ENCODE measurements around the gene IL4.
"Not testable (repeated sequence)": the region's sequence is repeated elsewhere in the genome, so short reads cannot be mapped to it uniquely, and the experiment has no call there.

Gene IL4

DNA sequence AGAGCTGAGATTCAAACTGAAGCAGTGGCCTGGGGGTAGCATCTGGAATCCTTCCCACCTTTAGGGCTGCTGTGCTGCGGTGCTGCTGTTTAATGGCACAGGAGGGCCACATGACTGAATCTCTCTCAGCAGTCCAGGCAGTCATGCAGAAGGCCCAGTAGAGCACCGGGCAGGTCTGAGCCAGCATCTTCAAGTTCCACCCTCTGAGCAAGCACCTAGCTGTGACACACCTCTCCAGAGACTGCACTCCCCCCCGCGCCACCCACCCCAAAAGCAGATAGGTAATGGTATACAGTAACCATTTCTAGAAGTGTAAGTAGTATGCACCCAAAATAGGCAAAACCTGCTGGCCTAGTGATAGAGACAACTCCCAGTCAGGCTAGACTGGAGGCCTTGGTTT, 8.2 kb downstream of the IL4 start:
- no peaks in the 10 kb centered on the region for H3K36me3 ChIP-seq (ENCODE audit: control insufficient read depth, insufficient read depth, low read length)

DNA sequence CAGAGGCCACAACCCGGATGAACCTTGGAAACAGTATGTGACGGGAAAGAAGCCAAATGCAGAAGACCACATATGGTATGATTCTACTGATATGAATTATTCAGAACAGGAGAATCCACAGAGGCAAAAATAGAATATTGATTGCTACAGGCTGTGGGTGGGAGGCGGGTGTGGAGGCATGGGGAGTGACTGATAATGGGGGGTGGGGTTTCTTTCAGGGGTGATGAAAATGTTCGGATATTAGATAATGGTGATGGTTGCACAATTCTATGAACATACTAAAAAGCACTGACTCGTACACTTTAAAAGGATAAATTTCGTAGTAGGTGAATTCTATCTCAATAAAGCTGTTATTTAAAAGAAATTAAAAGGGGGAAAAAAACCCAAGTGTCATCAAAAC, 10.7 kb downstream of the IL4 start:
- Histone ChIP-seq H3K27me3 (replicated peaks; ENCODE audit: control insufficient read depth, insufficient read depth, low read length, poor library complexity, severe bottlenecking) (no peaks in the 10 kb centered on the region), H3K4me1 (ENCODE audit: control insufficient read depth, insufficient read depth, low read length, poor library complexity, severe bottlenecking) (peaks cover 16% of the 10 kb centered on the region), H3K4me3 (ENCODE audit: insufficient read depth, low read depth, low read length, poor library complexity, severe bottlenecking) (no peak overlapping the region), H3K9me3 (ENCODE audit: control insufficient read depth, low read length) (no peaks in the 10 kb centered on the region), H3K27ac (ENCODE audit: insufficient read depth, low read length, poor library complexity, severe bottlenecking) (no peak overlapping the region), H3K36me3 (ENCODE audit: control insufficient read depth, insufficient read depth, low read length) (no peaks in the 10 kb centered on the region)
- DNase-seq, result no peak

More for the DNA sequence above, 8.2 kb downstream of the IL4 start:
- H3K27ac ChIP-seq (ENCODE audit: insufficient read depth, low read length, poor library complexity, severe bottlenecking), result no peak overlapping the region
- H3K27me3 ChIP-seq (replicated peaks; ENCODE audit: control insufficient read depth, insufficient read depth, low read length, poor library complexity, severe bottlenecking), result no peaks in the 10 kb centered on the region
- no peak for DNase-seq
- H3K4me3 ChIP-seq (ENCODE audit: insufficient read depth, low read depth, low read length, poor library complexity, severe bottlenecking), result no peak overlapping the region
- no peaks in the 10 kb centered on the region for H3K4me1 ChIP-seq (ENCODE audit: control insufficient read depth, insufficient read depth, low read length, poor library complexity, severe bottlenecking)
- no peaks in the 10 kb centered on the region for H3K9me3 ChIP-seq (ENCODE audit: control insufficient read depth, low read length)

DNA sequence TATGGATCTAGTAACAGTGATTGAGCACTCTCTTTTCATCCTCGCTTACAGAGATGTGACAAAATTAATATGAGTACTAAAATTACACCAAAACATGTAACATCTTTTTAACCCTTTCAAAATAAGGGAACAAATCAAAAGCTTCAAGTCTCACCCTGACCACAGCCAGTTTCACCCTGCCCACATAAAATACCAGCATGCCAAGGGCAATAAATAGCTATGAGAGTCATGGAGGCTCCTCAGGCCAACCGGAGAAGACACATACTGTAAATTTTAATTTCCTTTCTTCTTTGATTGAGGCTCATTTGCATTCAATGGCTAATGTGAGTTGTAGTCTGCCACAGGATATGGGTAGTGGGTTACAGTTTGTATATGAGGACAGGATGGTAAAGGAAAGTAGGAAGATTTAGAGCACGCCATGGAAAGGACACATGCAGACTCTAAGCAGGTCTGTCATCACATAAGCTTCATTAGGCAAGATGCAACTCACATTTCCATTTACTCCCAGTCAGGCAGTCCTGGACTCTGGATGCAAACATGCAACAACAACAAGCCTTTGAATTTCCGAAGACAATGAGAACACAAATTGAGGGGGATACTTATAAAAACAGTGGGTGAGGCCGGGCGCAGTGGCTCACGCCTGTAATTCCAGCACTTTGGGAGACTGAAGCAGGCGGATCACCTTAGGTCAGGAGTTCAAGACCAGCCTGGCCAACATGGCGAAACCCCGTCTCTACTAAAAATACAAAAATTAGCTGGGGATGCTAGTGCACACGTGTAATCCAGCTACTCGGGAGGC, 11.3 kb downstream of the IL4 start:
- H3K27me3 ChIP-seq (replicated peaks; ENCODE audit: control insufficient read depth, insufficient read depth, low read length, poor library complexity, severe bottlenecking), result no peaks in the 10 kb centered on the region
- peaks cover 16% of the 10 kb centered on the region for H3K4me1 ChIP-seq (ENCODE audit: control insufficient read depth, insufficient read depth, low read length, poor library complexity, severe bottlenecking)
- H3K27ac ChIP-seq (ENCODE audit: insufficient read depth, low read length, poor library complexity, severe bottlenecking), result no peak overlapping the region
- H3K4me3 ChIP-seq (ENCODE audit: insufficient read depth, low read depth, low read length, poor library complexity, severe bottlenecking), result no peak overlapping the region
- no peak for DNase-seq
- H3K9me3 ChIP-seq (ENCODE audit: control insufficient read depth, low read length), result no peaks in the 10 kb centered on the region
- H3K36me3 ChIP-seq (ENCODE audit: control insufficient read depth, insufficient read depth, low read length), result no peaks in the 10 kb centered on the region

- H3K4me3 ChIP-seq (ENCODE audit: insufficient read depth, low read depth, low read length, poor library complexity, severe bottlenecking), result no peak overlapping the region
These were observed 12.4 kb downstream of the IL4 start for GRCh38 chr5:132686193-132686592.

DNA sequence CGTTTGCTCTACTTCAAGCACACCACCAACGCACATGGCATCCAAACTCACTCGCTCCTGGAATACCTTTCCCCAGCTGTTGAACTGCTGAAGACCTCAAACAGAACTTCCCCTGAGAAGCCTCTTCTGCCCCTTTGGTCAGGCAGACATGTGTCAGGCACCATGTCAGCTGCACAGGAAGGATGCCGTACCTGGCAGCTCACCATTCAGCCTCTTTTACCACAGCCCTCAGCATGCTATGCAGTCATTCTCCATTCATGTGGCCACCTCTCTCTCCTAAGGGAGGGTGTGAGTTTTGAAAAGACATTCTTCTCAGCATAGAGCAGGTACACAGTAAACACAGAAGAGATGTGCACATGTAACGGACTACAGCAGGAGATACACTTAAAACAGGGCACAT, 14.2 kb downstream of the IL4 start:
- Histone ChIP-seq H3K4me3 (ENCODE audit: insufficient read depth, low read depth, low read length, poor library complexity, severe bottlenecking) (no peak overlapping the region), H3K36me3 (ENCODE audit: control insufficient read depth, insufficient read depth, low read length) (no peaks in the 10 kb centered on the region), H3K27me3 (replicated peaks; ENCODE audit: control insufficient read depth, insufficient read depth, low read length, poor library complexity, severe bottlenecking) (no peaks in the 10 kb centered on the region), H3K27ac (ENCODE audit: insufficient read depth, low read length, poor library complexity, severe bottlenecking) (peak overlapping the region; percentile 53), H3K4me1 (ENCODE audit: control insufficient read depth, insufficient read depth, low read length, poor library complexity, severe bottlenecking) (peaks cover 16% of the 10 kb centered on the region), H3K9me3 (ENCODE audit: control insufficient read depth, low read length) (no peaks in the 10 kb centered on the region)
- DNase-seq, result peak in 1 of 3 donors; percentile 25

More at GRCh38 chr5:132686193-132686592, 12.4 kb downstream of the IL4 start:
- H3K27ac ChIP-seq (ENCODE audit: insufficient read depth, low read length, poor library complexity, severe bottlenecking), result no peak overlapping the region
- no peaks in the 10 kb centered on the region for H3K27me3 ChIP-seq (replicated peaks; ENCODE audit: control insufficient read depth, insufficient read depth, low read length, poor library complexity, severe bottlenecking)
- no peak for DNase-seq
- no peaks in the 10 kb centered on the region for H3K9me3 ChIP-seq (ENCODE audit: control insufficient read depth, low read length)
- H3K36me3 ChIP-seq (ENCODE audit: control insufficient read depth, insufficient read depth, low read length), result no peaks in the 10 kb centered on the region
- H3K4me1 ChIP-seq (ENCODE audit: control insufficient read depth, insufficient read depth, low read length, poor library complexity, severe bottlenecking), result peaks cover 16% of the 10 kb centered on the region

GRCh38 chr5:132688536-132689339, 14.9 kb downstream of the IL4 start:
- H3K4me3 ChIP-seq (ENCODE audit: insufficient read depth, low read depth, low read length, poor library complexity, severe bottlenecking), result no peak overlapping the region
- H3K27me3 ChIP-seq (replicated peaks; ENCODE audit: control insufficient read depth, insufficient read depth, low read length, poor library complexity, severe bottlenecking), result no peaks in the 10 kb centered on the region
- H3K9me3 ChIP-seq (ENCODE audit: control insufficient read depth, low read length), result no peaks in the 10 kb centered on the region
- H3K36me3 ChIP-seq (ENCODE audit: control insufficient read depth, insufficient read depth, low read length), result no peaks in the 10 kb centered on the region
- DNase-seq, result no peak
- peak overlapping the region; percentile 53 for H3K27ac ChIP-seq (ENCODE audit: insufficient read depth, low read length, poor library complexity, severe bottlenecking)
- H3K4me1 ChIP-seq (ENCODE audit: control insufficient read depth, insufficient read depth, low read length, poor library complexity, severe bottlenecking), result peaks cover 16% of the 10 kb centered on the region

DNA sequence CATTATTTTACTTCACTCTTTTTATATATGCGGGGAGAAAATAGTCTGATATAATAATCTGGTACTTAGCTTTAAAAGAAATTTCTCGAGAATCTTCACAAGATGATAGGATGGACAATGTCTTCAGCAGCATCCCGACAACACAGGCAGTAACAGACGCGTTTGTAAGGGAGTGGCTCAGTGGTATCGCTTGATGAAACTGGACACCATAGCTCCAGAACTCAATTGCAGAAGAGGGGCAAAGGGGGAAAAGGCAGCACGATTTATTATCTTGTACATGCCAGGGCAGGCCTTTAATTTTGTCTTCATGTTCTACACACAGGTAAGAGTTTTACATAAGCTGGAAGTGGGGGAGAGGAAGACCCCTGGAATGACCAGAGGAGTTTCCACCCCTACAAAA, 15.7 kb downstream of the IL4 start:
- Histone ChIP-seq H3K27ac (ENCODE audit: insufficient read depth, low read length, poor library complexity, severe bottlenecking) (no peak overlapping the region), H3K9me3 (ENCODE audit: control insufficient read depth, low read length) (no peaks in the 10 kb centered on the region), H3K4me3 (ENCODE audit: insufficient read depth, low read depth, low read length, poor library complexity, severe bottlenecking) (no peak overlapping the region), H3K4me1 (ENCODE audit: control insufficient read depth, insufficient read depth, low read length, poor library complexity, severe bottlenecking) (peaks cover 16% of the 10 kb centered on the region), H3K36me3 (ENCODE audit: control insufficient read depth, insufficient read depth, low read length) (no peaks in the 10 kb centered on the region), H3K27me3 (replicated peaks; ENCODE audit: control insufficient read depth, insufficient read depth, low read length, poor library complexity, severe bottlenecking) (no peaks in the 10 kb centered on the region)
- DNase-seq, result no peak

DNA sequence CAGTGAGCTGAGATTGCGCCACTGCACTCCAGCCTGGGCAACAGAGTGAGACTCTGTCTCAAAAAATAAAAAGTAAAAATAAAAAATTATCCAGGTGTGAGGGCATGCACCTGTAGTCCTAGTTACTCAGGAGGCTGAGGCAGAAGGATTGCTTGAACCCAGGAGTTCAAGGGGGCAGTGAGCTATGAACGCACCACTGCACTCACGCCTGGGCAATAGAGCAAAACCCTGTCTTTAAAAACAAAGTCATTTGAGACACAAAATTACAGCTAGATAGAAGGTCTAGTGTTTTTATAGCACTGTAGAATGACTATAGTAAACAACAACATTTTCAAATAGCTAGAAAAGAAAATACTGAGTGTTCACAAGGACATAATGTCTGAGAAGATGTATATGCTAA, 16.4 kb downstream of the IL4 start:
- Histone ChIP-seq H3K4me3 (ENCODE audit: insufficient read depth, low read depth, low read length, poor library complexity, severe bottlenecking) (no peak overlapping the region), H3K27me3 (replicated peaks; ENCODE audit: control insufficient read depth, insufficient read depth, low read length, poor library complexity, severe bottlenecking) (no peaks in the 10 kb centered on the region), H3K9me3 (ENCODE audit: control insufficient read depth, low read length) (no peaks in the 10 kb centered on the region), H3K36me3 (ENCODE audit: control insufficient read depth, insufficient read depth, low read length) (no peaks in the 10 kb centered on the region), H3K4me1 (ENCODE audit: control insufficient read depth, insufficient read depth, low read length, poor library complexity, severe bottlenecking) (peaks cover 16% of the 10 kb centered on the region), H3K27ac (ENCODE audit: insufficient read depth, low read length, poor library complexity, severe bottlenecking) (no peak overlapping the region)
- DNase-seq, result no peak

DNA sequence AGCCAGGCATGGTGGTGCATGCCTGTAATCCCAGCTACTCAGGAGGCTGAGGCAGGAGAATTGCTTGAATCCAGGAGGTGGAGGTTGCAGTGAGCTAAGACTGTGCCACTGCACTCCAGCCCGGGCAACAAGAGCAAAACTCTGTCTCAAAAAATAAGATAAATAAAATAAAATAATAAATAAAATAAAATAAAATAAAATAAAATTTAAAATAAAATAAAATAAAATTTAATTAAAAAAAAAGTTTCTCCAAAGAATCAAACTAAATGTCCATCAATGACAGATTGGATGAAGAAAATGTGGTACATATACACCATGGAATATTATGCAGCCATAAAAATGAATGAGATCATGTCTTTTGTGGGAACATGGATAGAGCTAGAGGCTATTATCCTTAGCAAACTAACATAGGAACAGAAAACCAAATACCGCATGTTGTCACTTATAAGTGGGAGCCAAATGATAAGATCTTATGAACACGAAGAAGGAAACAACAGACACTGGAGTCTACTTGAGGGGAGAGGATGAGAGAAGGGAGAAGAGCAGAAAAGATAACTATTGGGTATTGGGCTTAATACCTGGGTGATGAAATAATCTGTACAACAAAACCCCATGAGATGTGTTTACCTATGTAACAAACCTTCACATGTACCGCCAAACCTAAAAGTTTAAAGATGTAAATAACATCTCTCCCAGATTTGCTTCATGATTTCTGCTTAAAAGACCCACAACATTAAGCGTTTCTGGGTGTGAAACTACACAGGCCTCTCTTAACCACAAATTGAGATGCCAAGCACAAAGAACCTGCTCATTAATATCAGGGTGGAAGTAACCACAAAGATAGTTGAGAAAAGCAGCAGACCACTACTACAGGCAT, 18.2 kb downstream of the IL4 start:
- H3K9me3 ChIP-seq (ENCODE audit: control insufficient read depth, low read length); H3K27ac ChIP-seq (ENCODE audit: insufficient read depth, low read length, poor library complexity, severe bottlenecking); H3K27me3 ChIP-seq (replicated peaks; ENCODE audit: control insufficient read depth, insufficient read depth, low read length, poor library complexity, severe bottlenecking); H3K36me3 ChIP-seq (ENCODE audit: control insufficient read depth, insufficient read depth, low read length); DNase-seq; H3K4me3 ChIP-seq (ENCODE audit: insufficient read depth, low read depth, low read length, poor library complexity, severe bottlenecking): not testable (repeated sequence)
- H3K4me1 ChIP-seq (ENCODE audit: control insufficient read depth, insufficient read depth, low read length, poor library complexity, severe bottlenecking), result peaks cover 16% of the 10 kb centered on the region

Data from effector memory CD4-positive, alpha-beta T cell (primary cell).